Right kidney (tissue), 1 donor: ENCODE measurements around the gene RABEP2.
"Not testable (repeated sequence)": the region's sequence is repeated elsewhere in the genome, so short reads cannot be mapped to it uniquely, and the experiment has no call there.

Experiments used
- DNase-seq: peaks from one replicate; pipeline ENCODE4 v3.0.0-alpha.2; 2016

The RABEP2 gene

DNA sequence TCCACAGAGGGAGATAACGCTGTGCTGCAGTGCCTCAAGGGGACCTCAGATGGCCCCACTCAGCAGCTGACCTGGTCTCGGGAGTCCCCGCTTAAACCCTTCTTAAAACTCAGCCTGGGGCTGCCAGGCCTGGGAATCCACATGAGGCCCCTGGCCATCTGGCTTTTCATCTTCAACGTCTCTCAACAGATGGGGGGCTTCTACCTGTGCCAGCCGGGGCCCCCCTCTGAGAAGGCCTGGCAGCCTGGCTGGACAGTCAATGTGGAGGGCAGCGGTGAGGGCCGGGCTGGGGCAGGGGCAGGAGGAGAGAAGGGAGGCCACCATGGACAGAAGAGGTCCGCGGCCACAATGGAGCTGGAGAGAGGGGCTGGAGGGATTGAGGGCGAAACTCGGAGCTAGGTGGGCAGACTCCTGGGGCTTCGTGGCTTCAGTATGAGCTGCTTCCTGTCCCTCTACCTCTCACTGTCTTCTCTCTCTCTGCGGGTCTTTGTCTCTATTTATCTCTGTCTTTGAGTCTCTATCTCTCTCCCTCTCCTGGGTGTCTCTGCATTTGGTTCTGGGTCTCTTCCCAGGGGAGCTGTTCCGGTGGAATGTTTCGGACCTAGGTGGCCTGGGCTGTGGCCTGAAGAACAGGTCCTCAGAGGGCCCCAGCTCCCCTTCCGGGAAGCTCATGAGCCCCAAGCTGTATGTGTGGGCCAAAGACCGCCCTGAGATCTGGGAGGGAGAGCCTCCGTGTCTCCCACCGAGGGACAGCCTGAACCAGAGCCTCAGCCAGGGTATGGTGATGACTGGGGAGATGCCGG lies 7.5 kb upstream of the RABEP2 start:
- DNase-seq, result no peak

GRCh38 chr16:28931801-28932225 lies 6.8 kb upstream of the RABEP2 start, which contains the start of gene CD19:
Gene CD19, plus strand, starts transcription at chr16:28931971. Its CDS starts 30 bp downstream, at chr16:28932001.
- DNase-seq, result no peak

DNA sequence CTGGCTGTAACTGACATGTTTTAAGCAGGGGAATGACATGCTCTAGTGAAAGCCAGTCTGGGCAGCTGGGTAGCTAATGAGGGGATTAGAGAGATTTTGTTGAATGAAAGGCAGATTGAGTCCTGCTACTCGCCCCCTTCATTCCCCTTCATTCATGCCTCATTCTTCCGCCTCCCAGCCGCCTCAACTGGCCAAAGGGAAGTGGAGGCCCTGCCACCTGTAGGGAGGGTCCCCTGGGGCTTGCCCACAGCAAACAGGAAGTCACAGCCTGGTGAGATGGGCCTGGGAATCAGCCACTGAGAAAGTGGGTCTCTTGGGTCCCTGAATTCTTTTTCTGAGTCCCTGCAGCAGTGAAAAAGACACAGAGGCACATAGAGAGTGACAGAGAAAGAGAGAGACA lies 5.6 kb upstream of the RABEP2 start:
- DNase-seq, result no peak

- DNase-seq, result no peak
These were observed 5.2 kb upstream of the RABEP2 start for GRCh38 chr16:28930203-28930602.

- no peak for DNase-seq
These were observed 2.8 kb upstream of the RABEP2 start for GRCh38 chr16:28927815-28928214.

DNA sequence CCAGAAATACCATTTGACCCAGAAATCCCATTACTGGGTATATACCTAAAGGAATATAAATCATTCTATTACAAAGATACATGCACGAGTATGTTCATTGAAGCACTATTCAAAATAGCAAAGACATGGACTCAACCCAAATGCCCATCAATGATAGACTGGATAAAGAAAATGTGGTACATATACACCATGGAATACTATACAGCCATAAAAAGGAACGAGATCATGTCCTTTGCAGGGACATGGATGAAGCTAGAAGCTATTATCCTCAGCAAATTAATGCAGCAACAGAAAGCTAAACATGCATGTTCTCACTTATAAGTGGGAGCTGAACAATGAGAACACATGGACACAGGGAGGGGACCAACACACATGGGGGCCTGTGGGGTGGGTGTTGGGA lies 1.2 kb upstream of the RABEP2 start:
- not testable (repeated sequence) for DNase-seq

- DNase-seq, result peak; percentile 98
These were observed 569 bp upstream of the RABEP2 start for GRCh38 chr16:28925386-28926228.

DNA sequence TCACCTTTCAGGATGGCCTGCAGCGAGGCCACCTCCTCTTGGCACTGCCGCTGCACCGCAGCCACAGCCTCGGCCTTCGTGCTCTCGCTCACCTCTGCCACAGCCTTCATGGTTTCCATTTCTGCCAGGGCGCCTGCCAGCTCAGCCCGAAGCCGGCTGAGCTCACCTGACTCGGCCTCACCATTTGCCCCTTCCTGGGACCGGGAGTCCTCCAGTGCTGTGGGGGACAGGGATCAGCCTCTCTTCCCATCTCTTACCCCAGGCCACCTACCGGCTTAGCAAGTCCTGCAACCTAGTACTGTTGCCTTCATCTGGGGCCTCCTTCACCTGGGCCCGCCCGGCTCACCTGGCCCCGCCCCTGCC lies 658 bp downstream of the RABEP2 start:
- DNase-seq, result peak; percentile 70

- DNase-seq, result no peak
These were observed 1.2 kb downstream of the RABEP2 start for GRCh38 chr16:28923652-28924398.

GRCh38 chr16:28923231-28923587 lies 1.8 kb downstream of the RABEP2 start:
- no peak for DNase-seq

DNA sequence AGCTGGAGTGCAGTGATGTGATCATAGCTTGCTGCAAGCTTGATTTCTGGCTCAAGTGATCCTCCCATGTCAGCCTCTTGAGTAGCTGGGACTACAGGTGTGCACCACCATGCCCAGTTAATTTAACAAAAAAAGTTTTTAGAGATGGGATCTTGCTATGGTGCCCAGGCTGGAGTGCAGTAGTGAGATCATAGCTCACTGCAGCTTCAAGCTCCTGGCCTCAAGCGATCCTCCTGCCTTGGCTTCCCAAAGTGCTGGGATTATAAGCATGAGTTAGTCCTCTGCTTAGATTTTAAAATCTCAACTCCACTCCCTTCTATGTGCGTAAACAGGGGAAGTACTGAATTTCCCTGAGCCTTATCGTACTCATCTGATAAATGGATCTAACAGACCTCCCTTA lies 6.3 kb downstream of the RABEP2 start:
- no peak for DNase-seq

DNA sequence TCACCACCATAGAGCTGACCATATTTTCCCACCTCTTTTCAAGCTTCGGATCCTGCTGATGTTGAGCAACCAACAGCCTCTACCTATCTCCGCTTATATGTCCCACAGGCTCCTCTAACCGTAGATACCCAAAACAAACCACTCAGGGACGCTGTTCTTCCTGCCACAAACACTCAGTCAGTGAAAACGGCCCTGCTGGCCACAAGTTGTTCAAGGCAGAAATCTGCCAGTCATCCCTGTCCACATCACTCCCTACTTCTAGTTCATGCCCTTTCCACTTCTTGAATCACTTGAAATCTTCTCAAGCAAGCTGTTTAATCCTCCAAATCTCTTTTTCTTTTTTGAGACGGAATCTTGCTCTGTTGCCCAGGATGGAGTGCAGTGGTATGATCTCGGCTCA lies 7.9 kb downstream of the RABEP2 start:
- DNase-seq, result no peak

GRCh38 chr16:28915181-28915580 lies 9.9 kb downstream of the RABEP2 start:
- DNase-seq, result no peak

GRCh38 chr16:28913946-28914724 lies 10.9 kb downstream of the RABEP2 start:
- no peak for DNase-seq

DNA sequence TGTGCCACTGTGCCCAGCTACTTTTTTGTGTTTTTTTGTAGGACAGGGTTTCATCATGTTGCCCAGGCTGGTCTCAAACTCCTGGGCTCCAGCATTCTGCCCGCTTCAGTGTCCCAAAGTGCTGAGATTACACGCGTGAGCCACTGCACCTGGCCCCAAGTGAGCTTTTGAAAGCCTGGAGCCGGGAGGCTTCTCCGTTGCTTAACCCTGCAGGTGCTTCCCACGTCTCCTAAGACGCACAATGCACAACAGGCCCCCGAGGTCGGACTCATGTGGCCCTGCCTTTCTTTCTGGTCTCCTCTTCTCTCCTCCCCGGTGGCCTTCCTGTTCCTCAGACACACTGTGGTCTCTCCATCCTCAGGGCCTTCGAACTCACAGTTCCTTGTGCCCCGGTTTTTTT lies 12.5 kb downstream of the RABEP2 start:
- no peak for DNase-seq

- DNase-seq, result no peak
These were observed 14.7 kb downstream of the RABEP2 start for GRCh38 chr16:28910086-28911031.

GRCh38 chr16:28905800-28906372 lies 19.2 kb downstream of the RABEP2 start:
- DNase-seq, result no peak

- no peak for DNase-seq
These were observed 19.7 kb downstream of the RABEP2 start for GRCh38 chr16:28905229-28905754.

DNA sequence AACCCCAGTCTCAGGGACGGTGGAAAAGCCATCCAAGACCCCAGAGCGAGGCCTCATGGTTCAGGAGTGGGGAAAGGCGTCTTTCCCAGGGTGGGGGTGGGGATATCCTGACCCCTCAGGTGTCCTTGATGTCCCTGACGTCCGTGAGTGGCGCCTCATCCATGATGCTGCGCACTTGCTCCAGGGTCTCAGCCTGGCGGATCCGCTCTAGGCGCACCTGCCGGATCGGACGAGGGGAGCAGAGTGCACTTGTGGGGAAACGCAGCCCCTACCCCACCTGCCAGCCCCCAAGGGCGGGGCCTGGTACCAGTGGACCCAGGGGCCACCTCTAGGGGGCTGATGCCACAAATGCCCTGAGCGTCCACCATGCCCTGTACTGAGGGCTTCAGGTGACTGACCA lies 20.2 kb downstream of the RABEP2 start:
- no peak for DNase-seq

GRCh38 chr16:28904363-28904762 lies 20.7 kb downstream of the RABEP2 start:
- DNase-seq, result no peak
